Measurements from ENCODE around the gene ZNF322. TPM values are rescaled to one million over a fixed set of nuclear protein-coding genes. Genes with fewer than 3 reads are reported as not detected.

The ZNF322 gene
- total RNA-seq, 1 experiment from 2014 or later = 25.1 TPM

GRCh38 chr6:26597389-26597766 lies 62.2 kb downstream of the ZNF322 start:
- intact Hi-C loops (cut with micrococcal nuclease; ENCODE audit: unreplicated experiment) = loop anchor here (10.0 kb wide), 1 partner anchor 423 kb away; no protein-coding TSS in a partner anchor
- BruUV-seq (replicated peaks) = no TSS peak

GRCh38 chr6:26596579-26597388 lies 62.8 kb downstream of the ZNF322 start, which contains the start of gene ABT1:
TSS of gene ABT1 (plus strand) at chr6:26596953. CDS start at chr6:26596983, 30 bp downstream.
- Mint-ChIP-seq H3K9me3 (ENCODE audit: low read depth, unreplicated experiment) (no peaks in the 10 kb centered on the region), H3K36me3 (ENCODE audit: insufficient read depth, unreplicated experiment) (no peaks in the 10 kb centered on the region), H3K4me3 (ENCODE audit: low read depth, unreplicated experiment) (no peak within 1 kb of the TSS), H3K4me1 (ENCODE audit: low read depth, unreplicated experiment) (peaks cover 9% of the 10 kb centered on the region), H3K27ac (ENCODE audit: unreplicated experiment) (no peak within 1 kb of the TSS), H3K27me3 (ENCODE audit: unreplicated experiment) (peaks cover 7% of the 10 kb centered on the region)
- no peak for TF ChIP-seq CTCF (IDR thresholded peaks at IDR 0.05; ENCODE audit: unreplicated experiment)
- no TSS peak for BruUV-seq (replicated peaks)
- CTCF ChIA-PET = interaction anchor here (0.8 to 2.2 kb wide), 7 partner anchors 19 to 380 kb away, joined by 3 to 25 read pairs (median 4); a partner anchor contains a TSS
- intact Hi-C loops (cut with micrococcal nuclease; ENCODE audit: unreplicated experiment) = loop anchor here (1.0 to 10.0 kb wide), 2 partner anchors 283 to 422 kb away; no protein-coding TSS in a partner anchor
- DNase-seq = peak; percentile 98

More at GRCh38 chr6:26597389-26597766, 62.2 kb downstream of the ZNF322 start:
- Mint-ChIP-seq H3K4me1 (ENCODE audit: low read depth, unreplicated experiment) (peaks cover 9% of the 10 kb centered on the region), H3K27me3 (ENCODE audit: unreplicated experiment) (peaks cover under 1% of the 10 kb centered on the region), H3K36me3 (ENCODE audit: insufficient read depth, unreplicated experiment) (no peaks in the 10 kb centered on the region), H3K9me3 (ENCODE audit: low read depth, unreplicated experiment) (no peaks in the 10 kb centered on the region), H3K4me3 (ENCODE audit: low read depth, unreplicated experiment) (no peak overlapping the region), H3K27ac (ENCODE audit: unreplicated experiment) (no peak overlapping the region)
- DNase-seq = no peak
- TF ChIP-seq CTCF (IDR thresholded peaks at IDR 0.05; ENCODE audit: unreplicated experiment) = no peak
- CTCF ChIA-PET = no interaction called here

DNA sequence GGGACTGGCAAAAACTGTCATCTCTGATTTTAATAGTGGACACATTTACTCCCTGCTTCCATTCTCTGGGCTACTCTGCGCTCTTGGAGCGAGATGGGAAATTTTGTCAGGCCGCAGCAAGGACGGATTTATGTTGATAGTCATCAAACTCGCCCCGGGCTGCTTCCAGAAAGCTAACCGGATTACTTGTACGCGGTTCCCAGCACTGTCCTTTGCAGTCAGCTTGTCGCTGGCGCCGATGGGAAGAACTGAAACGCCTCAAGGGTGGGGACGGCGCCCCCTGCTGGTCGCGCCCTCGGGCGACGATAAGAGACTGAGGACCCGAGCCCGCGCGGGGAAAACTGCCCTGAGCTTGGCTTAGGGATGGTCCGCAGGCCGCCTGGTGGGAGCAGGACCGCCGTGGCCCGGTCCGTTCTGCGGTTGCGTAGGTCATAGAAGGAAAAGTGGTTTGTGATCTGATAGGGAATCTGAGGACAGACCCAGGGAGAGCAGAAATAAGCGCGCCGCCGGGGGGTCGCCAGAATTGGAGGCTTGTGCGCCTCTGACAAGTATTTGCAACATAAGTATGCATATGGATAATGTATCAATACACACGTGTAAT lies 63.8 kb downstream of the ZNF322 start:
- no peaks in the 10 kb centered on the region for H3K9me3 Mint-ChIP-seq (ENCODE audit: low read depth, unreplicated experiment)
- H3K36me3 Mint-ChIP-seq (ENCODE audit: insufficient read depth, unreplicated experiment) = no peaks in the 10 kb centered on the region
- no peak overlapping the region for H3K4me3 Mint-ChIP-seq (ENCODE audit: low read depth, unreplicated experiment)
- peak; percentile 95 for DNase-seq
- CTCF ChIA-PET = interaction anchor here (0.7 to 2.2 kb wide), 19 partner anchors 12 to 538 kb away, joined by 3 to 33 read pairs (median 4); a partner anchor contains a TSS
- intact Hi-C loops (cut with micrococcal nuclease; ENCODE audit: unreplicated experiment) = loop anchor here (1.0 to 10.0 kb wide), 4 partner anchors 23 to 421 kb away; no protein-coding TSS in a partner anchor
- BruUV-seq (replicated peaks) = no TSS peak
- H3K27me3 Mint-ChIP-seq (ENCODE audit: unreplicated experiment) = peaks cover 7% of the 10 kb centered on the region
- H3K27ac Mint-ChIP-seq (ENCODE audit: unreplicated experiment) = no peak overlapping the region
- TF ChIP-seq CTCF (IDR thresholded peaks at IDR 0.05; ENCODE audit: unreplicated experiment) = peak; percentile 96
- H3K4me1 Mint-ChIP-seq (ENCODE audit: low read depth, unreplicated experiment) = peaks cover 9% of the 10 kb centered on the region

DNA sequence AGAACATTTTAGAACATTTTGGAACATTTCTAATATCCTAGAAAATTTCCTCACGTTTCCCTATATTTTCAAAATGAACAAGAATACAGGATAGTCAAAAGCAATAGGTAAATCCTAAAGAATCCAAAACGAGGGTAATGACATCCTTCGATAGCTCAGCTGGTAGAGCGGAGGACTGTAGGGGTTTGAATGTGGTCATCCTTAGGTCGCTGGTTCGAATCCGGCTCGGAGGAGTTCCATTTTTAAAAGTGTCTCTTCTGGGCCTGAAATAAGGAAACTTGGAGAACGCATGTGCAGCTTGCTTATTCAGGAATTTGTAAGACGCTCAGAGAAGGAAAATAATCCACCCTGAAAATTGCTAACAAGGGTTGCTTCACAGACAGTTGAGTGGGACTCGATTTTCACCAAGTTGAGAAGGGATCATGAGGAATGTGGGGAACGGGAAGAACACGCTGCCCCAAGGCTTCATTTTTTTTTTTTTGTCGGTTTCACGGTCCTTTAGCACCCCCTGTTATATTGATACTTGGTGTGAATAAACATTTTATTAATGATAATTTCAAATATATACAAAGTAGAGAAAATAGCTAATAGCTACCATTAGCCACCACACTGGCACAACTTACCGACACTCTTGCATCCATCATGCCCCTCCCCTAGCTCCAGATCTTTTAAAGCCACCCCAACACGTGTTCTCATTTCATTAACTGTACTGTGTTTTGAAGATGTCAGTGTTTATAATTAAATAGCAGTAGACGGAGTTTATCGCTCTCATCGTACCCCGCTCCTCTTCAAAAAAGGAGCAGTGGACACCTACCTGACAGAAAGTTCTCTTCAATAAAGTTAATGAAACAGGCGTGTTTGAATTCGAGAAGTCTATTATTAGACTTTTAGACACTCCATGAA lies 64.6 kb downstream of the ZNF322 start:
- Mint-ChIP-seq H3K9me3 (ENCODE audit: low read depth, unreplicated experiment) (no peaks in the 10 kb centered on the region), H3K36me3 (ENCODE audit: insufficient read depth, unreplicated experiment) (no peaks in the 10 kb centered on the region), H3K4me3 (ENCODE audit: low read depth, unreplicated experiment) (no peak overlapping the region), H3K27me3 (ENCODE audit: unreplicated experiment) (peaks cover 7% of the 10 kb centered on the region), H3K4me1 (ENCODE audit: low read depth, unreplicated experiment) (peaks cover 9% of the 10 kb centered on the region), H3K27ac (ENCODE audit: unreplicated experiment) (no peak overlapping the region)
- CTCF ChIA-PET = interaction anchor here (0.7 to 2.2 kb wide), 17 partner anchors 17 to 539 kb away, joined by 3 to 33 read pairs (median 5); a partner anchor contains a TSS
- BruUV-seq (replicated peaks) = no TSS peak
- intact Hi-C loops (cut with micrococcal nuclease; ENCODE audit: unreplicated experiment) = loop anchor here (1.0 to 10.0 kb wide), 3 partner anchors 23 to 420 kb away; no protein-coding TSS in a partner anchor
- TF ChIP-seq CTCF (IDR thresholded peaks at IDR 0.05; ENCODE audit: unreplicated experiment) = no peak
- DNase-seq = peak; percentile 49

Measured in Calu3 (cell line).